ENCODE results near the gene DLGAP4. TPM values are rescaled to one million over a fixed set of nuclear protein-coding genes. Genes with fewer than 3 reads are reported as not detected.
"Not testable (repeated sequence)": the region's sequence is repeated elsewhere in the genome, so short reads cannot be mapped to it uniquely, and the experiment has no call there.

The DLGAP4 gene
- total RNA-seq, 1 donor from 2014 or later = 199 TPM

GRCh38 chr20:36507746-36508145 lies 201.6 kb downstream of the DLGAP4 start:
- Mint-ChIP-seq H3K27ac (ENCODE audit: unreplicated experiment) (peak overlapping the region; percentile 62), H3K36me3 (ENCODE audit: unreplicated experiment) (peaks cover 6% of the 10 kb centered on the region), H3K4me3 (ENCODE audit: unreplicated experiment) (no peak overlapping the region), H3K9me3 (ENCODE audit: unreplicated experiment) (peaks cover 7% of the 10 kb centered on the region), H3K27me3 (ENCODE audit: unreplicated experiment) (peaks cover 4% of the 10 kb centered on the region), H3K4me1 (ENCODE audit: low read depth, unreplicated experiment) (peaks cover 4% of the 10 kb centered on the region)
- TF ChIP-seq CTCF (IDR thresholded peaks at IDR 0.05; ENCODE audit: partially characterized antibody, unreplicated experiment) = no peak
- DNase-seq = no peak

- DNase-seq = no peak
- H3K27me3 Mint-ChIP-seq (ENCODE audit: unreplicated experiment) = no peaks in the 10 kb centered on the region
- TF ChIP-seq CTCF (IDR thresholded peaks at IDR 0.05; ENCODE audit: partially characterized antibody, unreplicated experiment) = no peak
- no peak overlapping the region for H3K4me3 Mint-ChIP-seq (ENCODE audit: unreplicated experiment)
- H3K9me3 Mint-ChIP-seq (ENCODE audit: unreplicated experiment) = peaks cover 5% of the 10 kb centered on the region
- no peaks in the 10 kb centered on the region for H3K36me3 Mint-ChIP-seq (ENCODE audit: unreplicated experiment)
- H3K27ac Mint-ChIP-seq (ENCODE audit: unreplicated experiment) = no peak overlapping the region
- peaks cover 4% of the 10 kb centered on the region for H3K4me1 Mint-ChIP-seq (ENCODE audit: low read depth, unreplicated experiment)
Measured at GRCh38 chr20:36519012-36519719, 213.0 kb downstream of the DLGAP4 start.

- Mint-ChIP-seq H3K4me3 (ENCODE audit: unreplicated experiment) (no peak overlapping the region), H3K4me1 (ENCODE audit: low read depth, unreplicated experiment) (no peaks in the 10 kb centered on the region), H3K27me3 (ENCODE audit: unreplicated experiment) (no peaks in the 10 kb centered on the region), H3K36me3 (ENCODE audit: unreplicated experiment) (no peaks in the 10 kb centered on the region), H3K9me3 (ENCODE audit: unreplicated experiment) (peaks cover 2% of the 10 kb centered on the region), H3K27ac (ENCODE audit: unreplicated experiment) (no peak overlapping the region)
- no peak for TF ChIP-seq CTCF (IDR thresholded peaks at IDR 0.05; ENCODE audit: partially characterized antibody, unreplicated experiment)
- DNase-seq = no peak
Measured at GRCh38 chr20:36519944-36520343, 213.8 kb downstream of the DLGAP4 start.

GRCh38 chr20:36521526-36521925 lies 215.4 kb downstream of the DLGAP4 start:
- no peak for DNase-seq
- peaks cover 2% of the 10 kb centered on the region for H3K27me3 Mint-ChIP-seq (ENCODE audit: unreplicated experiment)
- no peaks in the 10 kb centered on the region for H3K36me3 Mint-ChIP-seq (ENCODE audit: unreplicated experiment)
- no peak for TF ChIP-seq CTCF (IDR thresholded peaks at IDR 0.05; ENCODE audit: partially characterized antibody, unreplicated experiment)
- peaks cover under 1% of the 10 kb centered on the region for H3K9me3 Mint-ChIP-seq (ENCODE audit: unreplicated experiment)
- H3K4me1 Mint-ChIP-seq (ENCODE audit: low read depth, unreplicated experiment) = no peaks in the 10 kb centered on the region
- H3K27ac Mint-ChIP-seq (ENCODE audit: unreplicated experiment) = peak overlapping the region; percentile 15
- H3K4me3 Mint-ChIP-seq (ENCODE audit: unreplicated experiment) = no peak overlapping the region

- not testable (repeated sequence) for H3K4me1 Mint-ChIP-seq (ENCODE audit: low read depth, unreplicated experiment); H3K9me3 Mint-ChIP-seq (ENCODE audit: unreplicated experiment); H3K27ac Mint-ChIP-seq (ENCODE audit: unreplicated experiment)
Measured at GRCh38 chr20:36522412-36522811, 216.3 kb downstream of the DLGAP4 start.

More at GRCh38 chr20:36522412-36522811, 216.3 kb downstream of the DLGAP4 start:
- not testable (repeated sequence) for H3K36me3 Mint-ChIP-seq (ENCODE audit: unreplicated experiment); DNase-seq; H3K4me3 Mint-ChIP-seq (ENCODE audit: unreplicated experiment); H3K27me3 Mint-ChIP-seq (ENCODE audit: unreplicated experiment)
